WTC11 (cell line): ENCODE data around the gene DCAF6. TPM values are rescaled to one million over a fixed set of nuclear protein-coding genes. Genes with fewer than 3 reads are reported as not detected.

Experiments
- ATAC-seq: fragments of 200-7000 bp; cut with Tn5 transposase; 2 replicates; pipeline ENCODE4 v1.10.0; 2021; ENCODE audit warnings: mild to moderate bottlenecking, moderate library complexity
- CTCF ChIA-PET: fragments of 300-600 bp; sonication (Branson Sonifier 250); formaldehyde crosslinking; loops from one replicate; lab custom pipeline; 2021; ENCODE audit warnings: antibody characterized with exemption; lab: Charles Lee
- POLR2A ChIA-PET: fragments of 350-600 bp; sonication (Branson Sonifier 250); formaldehyde crosslinking; loops from one replicate; lab custom pipeline; 2021; ENCODE audit warnings: antibody characterized with exemption; lab: Charles Lee
- DNase-seq: peaks from one replicate; pipeline ENCODE4 v3.0.0; 2021; ENCODE audit warnings: low spot score
- H3K27ac Mint-ChIP-seq: 2 replicates; pipeline ENCODE4 v1.8.0; 2021; ENCODE audit warnings: mixed read lengths
- H3K27me3 Mint-ChIP-seq: 2 replicates; pipeline ENCODE4 v1.8.0; 2021; ENCODE audit warnings: low read depth, mild to moderate bottlenecking, moderate library complexity, mixed read lengths
- H3K36me3 Mint-ChIP-seq: 2 replicates; pipeline ENCODE4 v1.8.0; 2021; ENCODE audit warnings: mixed read lengths
- H3K4me1 Mint-ChIP-seq: 2 replicates; pipeline ENCODE4 v1.8.0; 2022; ENCODE audit warnings: mixed read lengths
- H3K4me3 Mint-ChIP-seq: 2 replicates; pipeline ENCODE4 v1.8.0; 2021; ENCODE audit warnings: mild to moderate bottlenecking, moderate library complexity, mixed read lengths
- H3K9me3 Mint-ChIP-seq: 2 replicates; pipeline ENCODE4 v1.8.0; 2021; ENCODE audit warnings: mixed read lengths
- ATF2 ChIP-seq: sonication (generic); formaldehyde crosslinking; IDR thresholded peaks from 2 replicates; pipeline ENCODE4 v1.8.1; 2022; ENCODE audit warnings: low read depth, missing genetic modification reagents, borderline replicate concordance
- ATF3 ChIP-seq: sonication (generic); formaldehyde crosslinking; conservative IDR thresholded peaks from 2 replicates; pipeline ENCODE4 v1.8.1; 2022; ENCODE audit warnings: mild to moderate bottlenecking, missing genetic modification reagents
- CBFB ChIP-seq: sonication (generic); formaldehyde crosslinking; IDR thresholded peaks from 2 replicates; pipeline ENCODE4 v1.8.1; 2022; ENCODE audit warnings: mild to moderate bottlenecking, low read depth, missing genetic modification reagents
- ESRRA ChIP-seq: sonication (generic); formaldehyde crosslinking; IDR thresholded peaks from 2 replicates; pipeline ENCODE4 v1.8.1; 2022; ENCODE audit warnings: mild to moderate bottlenecking, missing genetic modification reagents, borderline replicate concordance
- ETV6 ChIP-seq: sonication (generic); formaldehyde crosslinking; IDR thresholded peaks from 2 replicates; pipeline ENCODE4 v1.8.1; 2022; ENCODE audit warnings: mild to moderate bottlenecking, missing genetic modification reagents
- GABPB1 ChIP-seq: sonication (generic); formaldehyde crosslinking; IDR thresholded peaks from 2 replicates; pipeline ENCODE4 v1.8.1; 2023; ENCODE audit warnings: mild to moderate bottlenecking, missing genetic modification reagents
- HMGA2 ChIP-seq: fragments of 250-450 bp; sonication (Bioruptor Pico); IDR thresholded peaks from 2 replicates; pipeline ENCODE4 v1.4.0; 2021; ENCODE audit warnings: mild to moderate bottlenecking, moderate library complexity
- KAT7 ChIP-seq: sonication (generic); formaldehyde crosslinking; IDR thresholded peaks from 2 replicates; pipeline ENCODE4 v1.8.1; 2023; ENCODE audit warnings: missing genetic modification reagents, mild to moderate bottlenecking, borderline replicate concordance
- MYBL2 ChIP-seq: sonication (generic); formaldehyde crosslinking; IDR thresholded peaks from 2 replicates; pipeline ENCODE4 v1.8.1; 2023; ENCODE audit warnings: mild to moderate bottlenecking, moderate library complexity, missing genetic modification reagents
- NFE2L1 ChIP-seq: sonication (generic); formaldehyde crosslinking; IDR thresholded peaks from 2 replicates; pipeline ENCODE4 v1.8.1; 2023; ENCODE audit warnings: missing genetic modification reagents
- NR3C1 ChIP-seq: sonication (generic); formaldehyde crosslinking; conservative IDR thresholded peaks from 2 replicates; pipeline ENCODE4 v1.8.1; 2023; ENCODE audit warnings: low read depth, mild to moderate bottlenecking, missing genetic modification reagents
- PRRX2 ChIP-seq: fragments of 250-450 bp; sonication (Bioruptor Pico); IDR thresholded peaks from 2 replicates; pipeline ENCODE4 v1.8.0; 2021; ENCODE audit warnings: mild to moderate bottlenecking
- SMAD4 ChIP-seq: sonication (generic); formaldehyde crosslinking; IDR thresholded peaks from 2 replicates; pipeline ENCODE4 v1.8.0; 2022; ENCODE audit warnings: mild to moderate bottlenecking, missing genetic modification reagents
- SOX15 ChIP-seq: fragments of 250-450 bp; sonication (Bioruptor Pico); IDR thresholded peaks from 2 replicates; pipeline ENCODE4 v1.9.0; 2021; ENCODE audit warnings: mild to moderate bottlenecking
- TEAD4 ChIP-seq: sonication (generic); formaldehyde crosslinking; IDR thresholded peaks from 2 replicates; pipeline ENCODE4 v1.8.0; 2022; ENCODE audit warnings: mild to moderate bottlenecking, missing genetic modification reagents
- ZBTB21 ChIP-seq: sonication (generic); formaldehyde crosslinking; IDR thresholded peaks from 2 replicates; pipeline ENCODE4 v1.8.1; 2023; ENCODE audit warnings: mild to moderate bottlenecking, missing genetic modification reagents, borderline replicate concordance
- ZMAT4 ChIP-seq: fragments of 250-450 bp; sonication (Bioruptor Pico); IDR thresholded peaks from 2 replicates; pipeline ENCODE4 v1.9.0; 2021; ENCODE audit warnings: mild to moderate bottlenecking
- ZNF317 ChIP-seq: sonication (generic); formaldehyde crosslinking; IDR thresholded peaks from 2 replicates; pipeline ENCODE4 v1.8.1; 2023; ENCODE audit warnings: low read depth, mild to moderate bottlenecking, moderate library complexity, missing genetic modification reagents, borderline replicate concordance
- ZNF396 ChIP-seq: fragments of 250-450 bp; sonication (Bioruptor Pico); IDR thresholded peaks from 2 replicates; pipeline ENCODE4 v1.8.0; 2021; ENCODE audit warnings: mild to moderate bottlenecking, moderate library complexity, borderline replicate concordance
- ZNF416 ChIP-seq: fragments of 250-450 bp; sonication (Bioruptor Pico); IDR thresholded peaks from 2 replicates; pipeline ENCODE4 v1.9.0; 2021; ENCODE audit warnings: mild to moderate bottlenecking, inconsistent platforms
- ZNF532 ChIP-seq: fragments of 250-450 bp; sonication (Bioruptor Pico); IDR thresholded peaks from 2 replicates; pipeline ENCODE4 v1.9.0; 2021; ENCODE audit warnings: mild to moderate bottlenecking, borderline replicate concordance
- ZNF671 ChIP-seq: fragments of 250-450 bp; sonication (Bioruptor Pico); IDR thresholded peaks from 2 replicates; pipeline ENCODE4 v1.8.0; 2021; ENCODE audit warnings: mild to moderate bottlenecking
- total RNA-seq: library from RNA; stranded (reverse); gene quantifications from 3 replicates; pipeline ENCODE4 v1.2.3, GENCODE V29; 2021
- TF ChIP-seq, protein P1 (sequence below): sonication (generic); formaldehyde crosslinking; IDR thresholded peaks from 2 replicates; pipeline ENCODE4 v1.8.1; 2023; ENCODE audit warnings: mild to moderate bottlenecking, missing genetic modification reagents
- TF ChIP-seq, protein P2 (sequence below): fragments of 250-450 bp; sonication (Bioruptor Pico); conservative IDR thresholded peaks from 2 replicates; pipeline ENCODE4 v1.9.0; 2021; ENCODE audit warnings: mild to moderate bottlenecking
- TF ChIP-seq, protein P3 (sequence below): sonication (generic); formaldehyde crosslinking; IDR thresholded peaks from 2 replicates; pipeline ENCODE4 v1.8.1; 2023; ENCODE audit warnings: mild to moderate bottlenecking, missing genetic modification reagents, moderate library complexity

The DCAF6 gene
- total RNA-seq, 1 experiment from 2014 or later: 13.5 TPM

DNA sequence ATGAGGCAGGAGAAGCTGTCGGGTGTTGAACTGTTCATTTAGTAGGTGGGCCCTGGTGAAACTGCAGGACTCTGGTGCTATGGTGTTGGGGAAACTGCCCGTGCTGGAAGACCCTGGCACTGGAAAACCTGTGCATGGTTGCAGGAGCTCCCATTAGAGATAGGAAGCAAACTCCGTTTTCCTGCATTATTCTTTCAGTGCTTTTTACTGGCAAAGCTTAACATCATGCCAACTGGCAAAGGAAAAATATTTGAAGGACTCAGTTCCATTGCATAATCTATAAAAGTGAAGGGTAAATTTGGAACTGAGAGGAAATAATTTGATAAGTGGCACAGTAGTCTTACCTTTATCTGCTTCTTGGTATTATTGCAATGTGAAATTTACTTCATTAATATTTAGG is 32.1 kb downstream of the DCAF6 start:
- Mint-ChIP-seq H3K4me3 (no peak overlapping the region), H3K27ac (no peak overlapping the region), H3K4me1 (no peaks in the 10 kb centered on the region), H3K36me3 (peaks cover 4% of the 10 kb centered on the region), H3K9me3 (no peaks in the 10 kb centered on the region), H3K27me3 (no peaks in the 10 kb centered on the region)
- ChIA-PET CTCF (interaction anchor here (0.5 kb wide), 1 partner anchor 749 kb away, joined by 3 read pairs; no protein-coding TSS in a partner anchor), POLR2A (no interaction called here)
- ATAC-seq: no peak
- DNase-seq: no peak
- no peak for TF ChIP-seq SMAD4 (CRISPR knock-in tag)
- TF ChIP-seq ZBTB21 (CRISPR knock-in tag): no peak
- TF ChIP-seq PRRX2: no peak
- TF ChIP-seq ETV6 (CRISPR knock-in tag): no peak
- TF ChIP-seq, protein P1, sequence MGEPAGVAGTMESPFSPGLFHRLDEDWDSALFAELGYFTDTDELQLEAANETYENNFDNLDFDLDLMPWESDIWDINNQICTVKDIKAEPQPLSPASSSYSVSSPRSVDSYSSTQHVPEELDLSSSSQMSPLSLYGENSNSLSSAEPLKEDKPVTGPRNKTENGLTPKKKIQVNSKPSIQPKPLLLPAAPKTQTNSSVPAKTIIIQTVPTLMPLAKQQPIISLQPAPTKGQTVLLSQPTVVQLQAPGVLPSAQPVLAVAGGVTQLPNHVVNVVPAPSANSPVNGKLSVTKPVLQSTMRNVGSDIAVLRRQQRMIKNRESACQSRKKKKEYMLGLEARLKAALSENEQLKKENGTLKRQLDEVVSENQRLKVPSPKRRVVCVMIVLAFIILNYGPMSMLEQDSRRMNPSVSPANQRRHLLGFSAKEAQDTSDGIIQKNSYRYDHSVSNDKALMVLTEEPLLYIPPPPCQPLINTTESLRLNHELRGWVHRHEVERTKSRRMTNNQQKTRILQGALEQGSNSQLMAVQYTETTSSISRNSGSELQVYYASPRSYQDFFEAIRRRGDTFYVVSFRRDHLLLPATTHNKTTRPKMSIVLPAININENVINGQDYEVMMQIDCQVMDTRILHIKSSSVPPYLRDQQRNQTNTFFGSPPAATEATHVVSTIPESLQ (CRISPR knock-in tag): no peak
- no peak for TF ChIP-seq ZNF317
- TF ChIP-seq KAT7 (CRISPR knock-in tag): no peak
- no peak for TF ChIP-seq ATF3 (CRISPR knock-in tag)
- no peak for TF ChIP-seq CBFB (CRISPR knock-in tag)
- TF ChIP-seq NR3C1: no peak
- no peak for TF ChIP-seq TEAD4
- TF ChIP-seq MYBL2: no peak
- TF ChIP-seq HMGA2 (CRISPR knock-in tag): no peak
- TF ChIP-seq GABPB1: no peak

GRCh38 chr1:167973832-167974231 is 37.3 kb downstream of the DCAF6 start:
- Mint-ChIP-seq H3K9me3 (peaks cover 12% of the 10 kb centered on the region), H3K4me1 (no peaks in the 10 kb centered on the region), H3K27me3 (no peaks in the 10 kb centered on the region), H3K36me3 (peaks cover 22% of the 10 kb centered on the region), H3K4me3 (no peak overlapping the region), H3K27ac (no peak overlapping the region)
- TF ChIP-seq ZNF532 (CRISPR knock-in tag) (no peak), ATF2 (no peak), ZNF416 (no peak), NFE2L1 (CRISPR knock-in tag) (no peak), ZNF396 (CRISPR knock-in tag) (no peak), SOX15 (CRISPR knock-in tag) (no peak), ETV6 (CRISPR knock-in tag) (no peak), ZNF671 (CRISPR knock-in tag) (no peak), ESRRA (CRISPR knock-in tag) (no peak), ZMAT4 (no peak)
- TF ChIP-seq, protein P2, sequence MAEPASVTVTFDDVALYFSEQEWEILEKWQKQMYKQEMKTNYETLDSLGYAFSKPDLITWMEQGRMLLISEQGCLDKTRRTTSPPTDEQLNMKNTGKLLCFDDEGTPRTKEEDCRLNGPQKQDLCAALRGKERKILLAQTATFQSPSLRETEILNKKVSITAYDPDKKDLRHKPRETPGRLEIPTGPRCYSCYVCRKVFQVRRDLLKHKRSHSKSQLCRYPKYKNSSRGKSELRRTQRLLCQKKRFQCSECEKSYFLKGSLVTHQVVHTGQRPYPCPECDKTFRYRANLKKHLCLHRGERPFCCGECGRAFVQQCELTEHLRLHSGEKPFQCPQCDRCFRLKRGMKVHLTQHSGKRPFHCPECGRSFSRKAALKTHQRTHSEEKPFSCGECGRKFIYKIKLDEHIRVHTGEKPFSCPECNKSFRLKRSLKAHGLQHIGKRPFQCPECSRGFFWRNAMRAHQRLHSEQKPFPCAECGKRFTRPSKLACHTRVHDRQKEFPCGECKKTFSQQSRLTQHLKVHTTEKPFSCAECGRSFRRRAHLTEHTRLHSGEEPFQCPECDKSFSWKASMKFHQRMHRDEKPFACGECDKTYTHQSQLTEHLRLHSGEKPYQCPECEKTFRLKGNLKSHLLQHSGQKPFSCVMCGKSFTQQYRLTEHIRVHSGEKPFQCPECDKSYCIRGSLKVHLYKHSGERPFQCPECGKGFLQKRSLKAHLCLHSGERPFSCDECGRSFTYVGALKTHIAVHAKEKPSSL: no peak
- TF ChIP-seq, protein P3, sequence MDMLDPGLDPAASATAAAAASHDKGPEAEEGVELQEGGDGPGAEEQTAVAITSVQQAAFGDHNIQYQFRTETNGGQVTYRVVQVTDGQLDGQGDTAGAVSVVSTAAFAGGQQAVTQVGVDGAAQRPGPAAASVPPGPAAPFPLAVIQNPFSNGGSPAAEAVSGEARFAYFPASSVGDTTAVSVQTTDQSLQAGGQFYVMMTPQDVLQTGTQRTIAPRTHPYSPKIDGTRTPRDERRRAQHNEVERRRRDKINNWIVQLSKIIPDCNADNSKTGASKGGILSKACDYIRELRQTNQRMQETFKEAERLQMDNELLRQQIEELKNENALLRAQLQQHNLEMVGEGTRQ (CRISPR knock-in tag): no peak
- ChIA-PET CTCF (interaction anchor here (0.7 kb wide), 1 partner anchor 37 kb away, joined by 3 read pairs; no protein-coding TSS in a partner anchor), POLR2A (no interaction called here)
- no peak for ATAC-seq
- no peak for DNase-seq
